HepG2 (cell line): ENCODE measurements around the gene SEC14L1. TPM values are rescaled to one million over a fixed set of nuclear protein-coding genes. Genes with fewer than 3 reads are reported as not detected.
A peak's percentile ranks its signal among the peaks of the same experiment; 100 is the strongest.

Source experiments
- BCL3 ChIP-seq: sonication (generic); formaldehyde crosslinking; IDR thresholded peaks from 2 replicates; pipeline ENCODE4 v1.5.1; 2020; ENCODE audit warnings: mild to moderate bottlenecking, missing genetic modification reagents, moderate library complexity
- CHD2 ChIP-seq: IDR thresholded peaks from 2 replicates; pipeline ENCODE4 v1.6.1; 2011; ENCODE audit warnings: low read depth, low read length, improper control_type of control experiment
- ELF1 ChIP-seq: sonication (generic); formaldehyde crosslinking; IDR thresholded peaks from 2 replicates; pipeline ENCODE4 v1.4.0; 2020; ENCODE audit warnings: missing genetic modification reagents
- EP300 ChIP-seq, 3 experiments: sonication (generic) in 1 of 3; formaldehyde crosslinking in 1 of 3; IDR thresholded peaks; 2 replicates each; pipeline versions ENCODE4 v1.5.1 to v1.6.1; 2011 to 2020; ENCODE audit warnings: low read depth in 2 of 3, low read length in 2 of 3, borderline replicate concordance in 1 of 3, improper control_type of control experiment in 1 of 3, mild to moderate bottlenecking in 1 of 3, missing genetic modification reagents in 1 of 3, moderate library complexity in 1 of 3
- GMEB1 ChIP-seq: sonication (generic); formaldehyde crosslinking; IDR thresholded peaks from 2 replicates; pipeline ENCODE4 v1.5.1; 2020; ENCODE audit warnings: missing genetic modification reagents, mild to moderate bottlenecking, borderline replicate concordance
- HNF4A ChIP-seq: sonication (generic); formaldehyde crosslinking; IDR thresholded peaks from 2 replicates; pipeline ENCODE4 v1.4.0; 2020; ENCODE audit warnings: missing genetic modification reagents
- MLLT10 ChIP-seq: sonication (generic); formaldehyde crosslinking; IDR thresholded peaks from 2 replicates; pipeline ENCODE4 v1.4.0; 2020; ENCODE audit warnings: missing genetic modification reagents
- MLX ChIP-seq: IDR thresholded peaks from 2 replicates; pipeline ENCODE4 v1.6.1; 2016
- SOX13 ChIP-seq, 3 experiments: fragments of 450-650 bp in 1 of 3; sonication (generic) in 1 of 3; formaldehyde crosslinking in 1 of 3; IDR thresholded peaks in 2 of 3; conservative IDR thresholded peaks in 1 of 3; 2 replicates each; pipeline versions ENCODE4 v1.5.0 to v1.6.1; 2016 to 2020; ENCODE audit warnings: antibody characterized with exemption in 1 of 3, mild to moderate bottlenecking in 1 of 3, missing compliant biosample characterization in 1 of 3, missing genetic modification reagents in 1 of 3, moderate library complexity in 1 of 3
- TMF1 ChIP-seq: sonication (generic); formaldehyde crosslinking; IDR thresholded peaks from 2 replicates; pipeline ENCODE4 v1.8.1; 2022; ENCODE audit warnings: low read depth, missing genetic modification reagents
- YEATS4 ChIP-seq: sonication (generic); formaldehyde crosslinking; IDR thresholded peaks from 2 replicates; pipeline ENCODE4 v1.4.0; 2020; ENCODE audit warnings: missing genetic modification reagents, borderline replicate concordance
- ZMAT3 ChIP-seq: sonication (generic); formaldehyde crosslinking; conservative IDR thresholded peaks from 2 replicates; pipeline ENCODE4 v1.7.0; 2021; ENCODE audit warnings: missing genetic modification reagents
- ZNF382 ChIP-seq: sonication (generic); formaldehyde crosslinking; IDR thresholded peaks from 2 replicates; pipeline ENCODE4 v1.5.0; 2020; ENCODE audit warnings: missing genetic modification reagents, mild to moderate bottlenecking, borderline replicate concordance
- ZNF414 ChIP-seq: sonication (generic); formaldehyde crosslinking; IDR thresholded peaks from 2 replicates; pipeline ENCODE4 v1.5.0; 2020; ENCODE audit warnings: missing genetic modification reagents
- ZNF557 ChIP-seq: sonication (generic); formaldehyde crosslinking; IDR thresholded peaks from 2 replicates; pipeline ENCODE4 v1.4.0; 2020; ENCODE audit warnings: missing genetic modification reagents
- ZXDC ChIP-seq: sonication (generic); formaldehyde crosslinking; IDR thresholded peaks from 2 replicates; pipeline ENCODE4 v1.5.0; 2020; ENCODE audit warnings: mild to moderate bottlenecking, missing genetic modification reagents
- polyA plus RNA-seq, 8 experiments: library from polyadenylated mRNA; depleted of rRNA in 3 of 8; stranded (reverse) in 7 of 8; unstranded in 1 of 8; fragments of >200 nt; fragmentation: Illumina TruSeq in 4 of 8; extraction: Trizol in 4 of 8; gene quantifications; 2 replicates each; pipeline versions ENCODE4 v1.2.1 to v1.2.3, GENCODE V29; 2011 to 2016; ENCODE audit warnings: low read depth in 4 of 8, missing spikeins in 1 of 8, mixed read lengths in 1 of 8; ENCODE audit not compliant: insufficient read depth in 1 of 8
- total RNA-seq, 5 experiments: library from RNA; depleted of rRNA; stranded (reverse); fragments of >200 nt; fragmentation: Illumina TruSeq; extraction: Trizol; gene quantifications; 2 replicates each; pipeline ENCODE4 v1.2.3, GENCODE V29; 2016; ENCODE audit warnings: low read depth in 1 of 5

The SEC14L1 gene
- total and polyA plus RNA-seq, 2 of the 13 experiments (the other 11 are each of a cell fraction or from before 2014, with no cell fraction given): 26.3 to 43.9 TPM

GRCh38 chr17:77098884-77099545 is 41.8 kb upstream of the SEC14L1 start (continued):
- TF ChIP-seq YEATS4 (CRISPR knock-in tag) (peak; percentile 43; the same call in 1 of the 2 replicates), SOX13 (IDR thresholded peaks at IDR 0.05) (no peak), SOX13 (CRISPR knock-in tag; conservative IDR thresholded peaks at IDR 0.05 in 1 of 2, IDR thresholded peaks at IDR 0.05 in 1 of 2) (peak in 1 of 2 experiments; percentile 66; a peak in 1 of 4 replicates), ZNF557 (CRISPR knock-in tag) (no peak), EP300 (IDR thresholded peaks at IDR 0.05; ENCODE audit: low read depth in 2 of 2, low read length in 2 of 2) (peak in 1 of 2 experiments; percentile 57; a peak in 1 of 4 replicates), EP300 (CRISPR knock-in tag; IDR thresholded peaks at IDR 0.05; ENCODE audit: borderline replicate concordance) (no peak), ZNF414 (0 out of 2 replicates have a peak, but pooled peaks have one; percentile 28), TMF1 (CRISPR knock-in tag) (no peak), HNF4A (peak; percentile 27; the same call in 1 of the 2 replicates), ZXDC (CRISPR knock-in tag) (no peak), ZNF382 (no peak), ELF1 (CRISPR knock-in tag) (no peak), CHD2 (no peak), GMEB1 (CRISPR knock-in tag) (no peak), BCL3 (CRISPR knock-in tag) (no peak), MLLT10 (CRISPR knock-in tag) (no peak), MLX (CRISPR knock-in tag) (peak; percentile 89), ZMAT3 (CRISPR knock-in tag) (0 out of 2 replicates have a peak, but pooled peaks have one; percentile 47)
